Right renal cortex interstitium (tissue), 3 donors: Measurements from ENCODE around the gene RNF26. TPM values are rescaled to one million over a fixed set of nuclear protein-coding genes. Genes with fewer than 3 reads are reported as not detected.
A peak's percentile ranks its signal among the peaks of the same experiment; 100 is the strongest.
"Not testable (repeated sequence)": the region's sequence is repeated elsewhere in the genome, so short reads cannot be mapped to it uniquely, and the experiment has no call there.

Experiments used
- DNase-seq, 3 donors: peaks; one replicate each; pipeline ENCODE4 v3.0.0-alpha.2; 2013; ENCODE audit warnings: low read depth in 3 of 3, low spot score in 2 of 3
- polyA plus RNA-seq, 3 donors: library from polyadenylated mRNA; unstranded; fragments of 120-200 nt; gene quantifications; one replicate each; pipeline ENCODE4 v1.2.1, GENCODE V29; 2013; ENCODE audit not compliant: insufficient read length in 3 of 3

RNF26 gene
- polyA plus RNA-seq, 3 donors, result 28.4 to 32.3 (median 28.8) TPM

GRCh38 chr11:119380160-119380826 is 46.0 kb downstream of the RNF26 start:
- no peak for DNase-seq

GRCh38 chr11:119380827-119381180 is 46.5 kb downstream of the RNF26 start:
- DNase-seq, result no peak

GRCh38 chr11:119381181-119381988 is 47.1 kb downstream of the RNF26 start, which contains the start of gene USP2:
Gene USP2 (minus strand): TSS chr11:119381690. CDS start chr11:119373480, 8,210 bp downstream.
- DNase-seq, result peak; percentile 87 to 93 (median 93)

- no peak for DNase-seq
Observed at GRCh38 chr11:119382101-119382500, 47.8 kb downstream of the RNF26 start.

- DNase-seq, result not testable (repeated sequence)
Observed at GRCh38 chr11:119382513-119382912, 48.2 kb downstream of the RNF26 start.

- DNase-seq, result no peak
Observed at GRCh38 chr11:119384332-119384731, 50.0 kb downstream of the RNF26 start.

Other genes starting within 250 kb of the RNF26 start
- 10 to 100 TPM; 24.5 to 29.5 (median 26.8) TPM for gene HMBS, start 249.6 kb upstream of the RNF26 start, polyA plus RNA-seq
- gene DPAGT1, start 232.7 kb upstream of the RNF26 start, polyA plus RNA-seq, result 10 to 100 TPM; 55.7 to 62.6 (median 56.9) TPM
- 10 to 100 TPM in 1 of 3 donors, 1 to 10 TPM in 2; 9.3 to 12.0 (median 9.5) TPM for gene C2CD2L, start 227.2 kb upstream of the RNF26 start, polyA plus RNA-seq
- gene HINFP, start 212.9 kb upstream of the RNF26 start, polyA plus RNA-seq, result 10 to 100 TPM; 24.3 to 30.5 (median 29.3) TPM
- under 1 TPM; 0.74 to 0.79 (median 0.74) TPM for gene ABCG4, start 185.5 kb upstream of the RNF26 start, polyA plus RNA-seq
- 10 to 100 TPM in 2 of 3 donors, 1 to 10 TPM in 1; 9.7 to 11.3 (median 10.3) TPM for gene NLRX1, start 165.8 kb upstream of the RNF26 start, polyA plus RNA-seq
- 10 to 100 TPM; 11.7 to 15.4 (median 12.0) TPM for gene NHERF4, start 149.1 kb upstream of the RNF26 start, polyA plus RNA-seq
- 10 to 100 TPM; 19.5 to 19.8 (median 19.7) TPM for gene CBL, start 128.2 kb upstream of the RNF26 start, polyA plus RNA-seq
- 10 to 100 TPM; 48.5 to 51.9 (median 51.6) TPM for gene MCAM, start 17.4 kb upstream of the RNF26 start, polyA plus RNA-seq
- gene C1QTNF5, start 6.4 kb downstream of the RNF26 start, polyA plus RNA-seq, result 10 to 100 TPM; 22.5 to 25.9 (median 25.0) TPM
- gene MFRP, start 12.2 kb downstream of the RNF26 start, polyA plus RNA-seq, result not detected
- gene USP2, start 47.2 kb downstream of the RNF26 start, polyA plus RNA-seq, result 10 to 100 TPM in 1 of 3 donors, 1 to 10 TPM in 2; 7.1 to 11.8 (median 8.7) TPM
- 100 to 1,000 TPM in 1 of 3 donors, 10 to 100 TPM in 2; 90.2 to 104 (median 98.9) TPM for gene THY1, start 88.6 kb downstream of the RNF26 start, polyA plus RNA-seq